Upper lobe of left lung (tissue), 4 donors: ENCODE measurements around the gene TMPRSS4.

Experiments used
- CTCF ChIP-seq, 6 experiments: fragments of 450-650 bp in 4 of 6; fragments of 200-600 bp in 2 of 6; sonication (generic) in 2 of 6; IDR thresholded peaks; one replicate each; pipeline ENCODE4 v1.5.1; 2016 to 2019; ENCODE audit warnings: antibody characterized with exemption in 6 of 6
- POLR2A ChIP-seq, 4 donors: fragments of 450-650 bp; IDR thresholded peaks; one replicate each; pipeline ENCODE4 v1.5.1; 2016 to 2017; ENCODE audit warnings: antibody characterized with exemption in 4 of 4, mild to moderate bottlenecking in 2 of 4
- POLR2AphosphoS5 ChIP-seq, 2 donors: sonication (generic); formaldehyde crosslinking; IDR thresholded peaks; one replicate each; pipeline ENCODE4 v1.5.1; 2017; ENCODE audit warnings: antibody characterized with exemption in 2 of 2

- TF ChIP-seq CTCF (IDR thresholded peaks at IDR 0.05) (no peak), POLR2AphosphoS5 (IDR thresholded peaks at IDR 0.05) (no peak), POLR2A (IDR thresholded peaks at IDR 0.05) (no peak)
Measured at GRCh38 chr11:118170231-118170630, 93.4 kb downstream of the TMPRSS4 start.
